MG63 (cell line): Measurements from ENCODE around the gene MYO15A. TPM values are rescaled to one million over a fixed set of nuclear protein-coding genes. Genes with fewer than 3 reads are reported as not detected.

Source experiments
- DNase-seq: peaks from one replicate; pipeline ENCODE4 v3.0.0-alpha.2; 2020
- H3K27me3 ChIP-seq: fragments of 250-450 bp; sonication (Bioruptor Pico); 2 replicates; pipeline ENCODE4 v1.5.1; 2020; ENCODE audit warnings: mild to moderate bottlenecking, moderate library complexity
- H3K36me3 ChIP-seq: fragments of 250-450 bp; sonication (Bioruptor Pico); 2 replicates; pipeline ENCODE4 v1.5.1; 2020; ENCODE audit warnings: mild to moderate bottlenecking, moderate library complexity
- H3K4me3 ChIP-seq: fragments of 250-450 bp; sonication (Bioruptor Pico); 2 replicates; pipeline ENCODE4 v1.5.1; 2020; ENCODE audit warnings: mild to moderate bottlenecking, moderate library complexity
- H3K9me3 ChIP-seq: fragments of 250-450 bp; sonication (Bioruptor Pico); 2 replicates; pipeline ENCODE4 v1.5.1; 2020; ENCODE audit warnings: mild to moderate bottlenecking, moderate library complexity
- total RNA-seq: library from RNA; depleted of rRNA; stranded (reverse); fragments of >200 nt; shearing (Covaris generic); gene quantifications from 2 replicates; pipeline ENCODE4 v1.2.3, GENCODE V29; 2014; ENCODE audit warnings: low replicate concordance; rRNA removed

MYO15A gene
- total RNA-seq, 1 experiment from 2014 or later, result not detected

- no peak overlapping the region for H3K4me3 ChIP-seq
- H3K36me3 ChIP-seq, result no peaks in the 10 kb centered on the region
- no peak for DNase-seq
- no peaks in the 10 kb centered on the region for H3K27me3 ChIP-seq
- no peaks in the 10 kb centered on the region for H3K9me3 ChIP-seq
Measured at GRCh38 chr17:18229254-18229653, 120.7 kb downstream of the MYO15A start.

Other genes with a start within 250 kb of the MYO15A start
- 8.3 and 12.8 TPM in 2 replicates for gene TOM1L2, start 136.4 kb upstream of the MYO15A start, total RNA-seq
- gene DRC3, start 135.9 kb upstream of the MYO15A start, total RNA-seq, result 1.3 TPM in 1 of 2 replicates, not detected in the other
- gene ATPAF2, start 69.6 kb upstream of the MYO15A start, total RNA-seq, result 12.5 and 39.0 TPM in 2 replicates
- gene GID4, start 69.3 kb upstream of the MYO15A start, total RNA-seq, result 3.2 and 4.2 TPM in 2 replicates
- 28.4 and 41.5 TPM in 2 replicates for gene DRG2, start 20.8 kb upstream of the MYO15A start, total RNA-seq
- 50.5 and 63.5 TPM in 2 replicates for gene ALKBH5, start 75.1 kb downstream of the MYO15A start, total RNA-seq
- 12.5 and 14.4 TPM in 2 replicates for gene LLGL1, start 116.9 kb downstream of the MYO15A start, total RNA-seq
- gene FLII, start 150.0 kb downstream of the MYO15A start, total RNA-seq, result 192 and 203 TPM in 2 replicates
- gene MIEF2, start 151.9 kb downstream of the MYO15A start, total RNA-seq, result 3.2 and 19.9 TPM in 2 replicates
- 16.3 and 21.2 TPM in 2 replicates for gene TOP3A, start 206.2 kb downstream of the MYO15A start, total RNA-seq
- 2.6 and 5.2 TPM in 2 replicates for gene SMCR8, start 206.5 kb downstream of the MYO15A start, total RNA-seq